HG03575 (cell line): ENCODE measurements around the gene C1QC.

ENCODE experiments used
- ATAC-seq: cut with Tn5 transposase; IDR thresholded peaks from one replicate; pipeline ENCODE4 v1.9.1; 2021; ENCODE audit not compliant: unreplicated experiment, insufficient number of reproducible peaks, low FRiP score; ENCODE audit errors: extremely low read depth

The C1QC gene

DNA sequence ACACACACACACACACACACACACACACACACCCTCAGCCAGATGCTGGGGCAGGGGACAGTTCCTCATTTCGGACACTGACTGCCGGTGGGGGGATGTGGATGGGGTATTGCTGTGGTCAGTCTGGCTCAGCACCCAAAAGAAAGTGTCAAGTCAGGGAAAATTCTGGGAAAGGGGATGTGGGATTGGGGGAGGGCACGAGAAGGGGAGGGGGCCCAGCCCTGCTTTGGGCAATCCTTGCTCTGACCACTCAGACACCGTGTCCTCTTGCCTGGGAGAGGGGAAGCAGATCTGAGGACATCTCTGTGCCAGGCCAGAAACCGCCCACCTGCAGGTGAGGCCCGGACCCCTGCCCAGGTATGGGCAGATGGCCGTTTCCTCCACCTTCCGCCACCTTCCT is at the start of gene C1QC:
Gene C1QC (plus strand): TSS at position 253 of the 400 bp plus-strand sequence. CDS start 391 bp downstream, outside the sequence.
- ATAC-seq, result no peak

DNA sequence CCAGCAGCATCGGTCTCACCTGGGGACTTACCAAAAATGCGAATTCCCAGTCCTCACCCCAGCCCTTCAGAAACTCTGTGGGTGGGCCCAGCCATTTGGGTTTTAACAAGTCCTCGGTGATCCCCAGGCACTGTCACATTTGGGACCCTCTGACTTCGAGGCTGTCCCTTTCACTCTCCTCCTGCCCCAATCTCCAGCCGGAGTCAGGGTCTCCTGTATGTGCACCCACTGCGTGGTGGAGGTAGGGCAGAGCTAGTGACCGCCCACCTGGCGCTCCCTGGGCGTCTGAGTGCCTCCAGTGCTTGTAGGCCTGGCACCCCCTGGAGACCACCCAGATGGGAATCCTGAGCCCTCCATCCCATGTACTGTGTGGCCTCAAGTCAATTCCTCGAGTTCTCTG is 49.0 kb upstream of the C1QC start:
- ATAC-seq, result no peak

DNA sequence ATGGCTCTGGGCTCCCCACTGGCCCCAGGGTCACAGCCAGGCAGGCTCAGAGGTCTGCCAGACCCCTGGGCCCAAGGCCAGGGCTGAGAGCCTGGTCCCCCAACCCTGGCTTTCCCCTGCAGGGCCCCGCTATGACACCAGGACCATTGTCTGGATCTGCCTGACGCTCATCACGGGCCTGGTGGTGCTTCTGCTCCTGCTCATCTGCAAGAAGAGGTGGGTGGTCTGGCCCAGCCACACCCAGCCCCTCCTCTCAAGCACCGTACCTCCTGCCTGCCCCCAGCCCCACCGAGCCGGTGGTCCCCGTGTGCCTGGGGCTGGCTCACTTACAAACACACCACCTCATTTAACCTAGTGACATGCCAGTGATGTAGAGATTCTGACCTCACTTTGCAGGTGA is 48.3 kb upstream of the C1QC start:
- ATAC-seq, result no peak

DNA sequence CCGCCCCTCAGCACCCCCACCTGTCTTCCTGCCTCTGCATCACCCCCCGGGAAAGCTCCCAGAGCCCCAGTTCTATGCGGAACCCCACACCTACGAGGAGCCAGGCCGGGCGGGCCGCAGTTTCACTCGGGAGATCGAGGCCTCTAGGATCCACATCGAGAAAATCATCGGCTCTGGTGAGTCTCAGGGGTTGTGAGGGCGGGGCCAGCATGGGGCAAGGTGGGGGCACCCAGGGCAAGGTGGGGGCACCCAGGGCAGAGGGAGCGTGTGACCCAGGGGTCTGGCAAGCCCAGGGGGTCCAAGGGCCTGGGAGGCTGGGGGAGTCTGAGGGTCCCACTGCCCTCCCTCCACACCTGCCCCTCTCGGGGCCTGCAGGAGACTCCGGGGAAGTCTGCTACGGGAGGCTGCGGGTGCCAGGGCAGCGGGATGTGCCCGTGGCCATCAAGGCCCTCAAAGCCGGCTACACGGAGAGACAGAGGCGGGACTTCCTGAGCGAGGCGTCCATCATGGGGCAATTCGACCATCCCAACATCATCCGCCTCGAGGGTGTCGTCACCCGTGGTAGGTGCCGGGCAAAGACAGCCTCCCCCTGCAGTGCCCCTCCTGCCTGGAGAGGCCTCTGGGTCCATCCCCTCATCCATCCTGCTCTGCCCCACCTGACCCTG is 46.0 kb upstream of the C1QC start:
- no peak for ATAC-seq

GRCh38 chr1:22597996-22598395 is 45.4 kb upstream of the C1QC start:
- ATAC-seq, result no peak

GRCh38 chr1:22598736-22599135 is 44.7 kb upstream of the C1QC start:
- no peak for ATAC-seq

DNA sequence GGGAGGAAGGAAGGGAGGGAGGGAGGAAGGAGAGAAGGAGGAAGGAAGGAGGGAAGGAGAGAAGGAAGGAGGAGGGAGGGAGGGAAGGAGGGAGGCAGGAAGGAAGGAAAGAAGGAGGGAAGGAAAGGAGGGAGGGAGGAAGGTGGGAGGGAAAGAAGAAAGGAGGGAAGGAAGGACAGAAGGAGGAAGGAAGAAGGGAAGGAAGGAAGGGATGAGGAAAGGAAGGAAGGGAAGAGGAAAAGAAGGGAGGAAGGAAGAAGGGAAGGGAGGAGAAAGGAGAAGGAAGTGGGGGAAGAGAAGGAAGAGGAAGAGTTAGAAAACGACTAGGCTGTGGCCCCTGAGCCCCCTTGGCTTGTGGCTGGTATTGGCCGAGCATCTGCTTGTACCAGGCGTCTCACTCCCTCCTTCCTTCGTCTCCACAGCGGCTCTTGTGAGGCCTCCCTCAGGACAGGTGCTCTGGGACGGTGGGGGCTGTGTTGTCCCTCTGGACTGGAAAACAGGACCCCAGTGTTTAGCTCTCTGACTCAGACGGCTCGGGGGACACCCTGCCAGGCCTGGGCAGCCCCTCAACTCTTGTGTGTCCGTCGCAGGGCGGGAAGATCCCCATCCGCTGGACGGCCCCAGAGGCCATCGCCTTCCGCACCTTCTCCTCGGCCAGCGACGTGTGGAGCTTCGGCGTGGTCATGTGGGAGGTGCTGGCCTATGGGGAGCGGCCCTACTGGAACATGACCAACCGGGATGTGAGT is 43.2 kb upstream of the C1QC start:
- no peak for ATAC-seq

DNA sequence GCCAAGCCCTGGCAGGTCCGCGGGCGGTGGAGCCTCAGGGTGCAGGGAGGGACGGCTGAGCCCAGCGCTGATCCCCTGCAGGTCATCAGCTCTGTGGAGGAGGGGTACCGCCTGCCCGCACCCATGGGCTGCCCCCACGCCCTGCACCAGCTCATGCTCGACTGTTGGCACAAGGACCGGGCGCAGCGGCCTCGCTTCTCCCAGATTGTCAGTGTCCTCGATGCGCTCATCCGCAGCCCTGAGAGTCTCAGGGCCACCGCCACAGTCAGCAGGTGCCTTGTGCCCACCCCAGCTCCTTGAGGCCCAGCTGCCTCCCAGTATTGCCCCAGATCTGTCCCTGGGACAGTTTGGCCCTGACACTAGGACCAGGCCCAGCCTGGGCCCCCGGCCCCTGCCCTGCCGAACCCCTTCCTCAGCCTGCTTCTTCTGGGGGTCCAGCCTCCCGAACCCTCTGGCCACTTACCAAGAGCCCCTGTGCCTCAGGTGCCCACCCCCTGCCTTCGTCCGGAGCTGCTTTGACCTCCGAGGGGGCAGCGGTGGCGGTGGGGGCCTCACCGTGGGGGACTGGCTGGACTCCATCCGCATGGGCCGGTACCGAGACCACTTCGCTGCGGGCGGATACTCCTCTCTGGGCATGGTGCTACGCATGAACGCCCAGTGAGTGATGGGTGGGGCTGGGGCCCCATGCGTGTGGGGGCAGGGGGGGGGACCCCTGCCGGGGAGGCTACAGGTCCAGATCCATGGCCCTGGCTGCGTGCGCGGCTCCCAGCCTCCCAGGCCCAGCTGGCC is 42.4 kb upstream of the C1QC start:
- ATAC-seq, result no peak

DNA sequence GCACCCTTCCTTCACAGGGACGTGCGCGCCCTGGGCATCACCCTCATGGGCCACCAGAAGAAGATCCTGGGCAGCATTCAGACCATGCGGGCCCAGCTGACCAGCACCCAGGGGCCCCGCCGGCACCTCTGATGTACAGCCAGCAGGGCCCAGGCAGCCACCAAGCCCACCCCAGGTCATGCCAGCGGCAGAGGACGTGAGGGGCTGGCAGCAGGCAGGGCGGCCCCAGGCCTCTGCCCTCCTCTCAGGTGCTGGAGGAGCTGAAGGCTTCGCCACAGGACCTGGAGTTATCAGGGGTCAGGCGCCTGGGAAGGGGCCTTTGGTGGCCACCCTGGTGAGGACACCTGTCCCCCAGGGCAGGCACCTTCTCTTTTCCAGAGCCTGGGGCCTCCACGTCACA is 41.8 kb upstream of the C1QC start:
- ATAC-seq, result no peak

- no peak for ATAC-seq
Observed at GRCh38 chr1:22602060-22602740, 41.2 kb upstream of the C1QC start.

DNA sequence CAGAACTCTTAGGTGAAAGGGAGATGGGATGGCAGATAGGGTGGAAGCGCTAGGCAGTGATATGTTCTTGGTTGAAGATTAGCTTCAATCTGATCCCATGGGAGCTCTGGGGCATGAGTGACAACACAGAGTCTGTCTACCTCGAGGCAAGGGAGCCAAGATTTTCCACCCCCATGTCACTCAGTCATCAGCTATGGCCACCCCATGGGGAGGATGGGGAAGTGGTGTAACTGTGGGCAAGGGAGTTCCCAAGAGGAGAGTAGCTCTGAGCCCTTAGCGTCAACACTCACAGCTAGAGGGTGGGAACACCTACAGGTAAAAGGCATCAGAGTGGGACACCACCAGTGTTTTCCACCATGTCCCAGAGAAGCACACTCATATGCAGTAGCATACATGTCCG is 37.3 kb upstream of the C1QC start:
- no peak for ATAC-seq

- no peak for ATAC-seq
Observed at GRCh38 chr1:22607154-22607553, 36.3 kb upstream of the C1QC start.

GRCh38 chr1:22608361-22608760 is 35.1 kb upstream of the C1QC start:
- no peak for ATAC-seq

DNA sequence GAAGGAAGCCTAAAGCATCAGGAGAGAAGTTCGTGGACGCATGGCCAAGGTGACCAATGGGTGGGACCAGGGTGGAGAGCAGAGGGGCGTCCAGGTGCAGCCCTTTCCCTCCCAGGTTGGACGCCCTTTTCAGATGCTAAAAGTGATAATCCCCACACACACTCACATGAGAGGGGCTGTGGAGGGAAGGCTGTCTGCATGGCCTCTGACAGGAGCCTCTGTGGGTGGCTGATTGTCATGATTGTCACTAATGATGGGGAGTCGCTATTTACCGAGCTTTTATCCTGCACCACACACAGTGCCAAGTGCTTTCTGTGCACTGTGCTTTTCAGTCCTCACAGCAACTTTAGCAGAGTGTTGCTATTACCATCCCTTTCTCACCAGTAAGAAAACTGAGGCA is 34.1 kb upstream of the C1QC start:
- no peak for ATAC-seq

GRCh38 chr1:22611530-22611947 is 31.9 kb upstream of the C1QC start:
- no peak for ATAC-seq

- no peak for ATAC-seq
Observed at GRCh38 chr1:22612671-22613571, 30.5 kb upstream of the C1QC start.

- no peak for ATAC-seq
Observed at GRCh38 chr1:22613572-22613918, 29.9 kb upstream of the C1QC start.

- no peak for ATAC-seq
Observed at GRCh38 chr1:22613951-22614350, 29.5 kb upstream of the C1QC start.

DNA sequence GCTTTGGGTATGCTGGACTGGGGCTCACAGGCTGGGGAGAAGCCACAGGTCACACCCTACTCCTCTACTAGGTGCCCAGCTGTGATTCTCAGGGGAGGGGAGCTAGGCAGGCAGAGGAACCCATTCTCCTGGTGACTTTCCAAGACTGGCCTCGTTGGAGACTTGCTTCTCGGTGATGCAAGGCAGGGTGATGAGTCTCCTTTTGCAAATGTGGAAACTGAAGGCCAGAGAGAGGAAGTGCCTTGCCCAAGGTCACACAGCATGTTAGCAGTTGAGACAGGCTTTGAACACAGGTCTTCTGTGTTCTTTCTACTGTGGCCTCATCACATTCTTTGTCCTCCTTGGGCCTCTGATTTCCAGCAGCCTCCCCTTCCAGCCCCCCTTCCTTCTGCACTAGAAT is 27.5 kb upstream of the C1QC start:
- no peak for ATAC-seq
